Measurements from ENCODE around the gene DNAH6.

DNAH6 gene

GRCh38 chr2:84703831-84704230 is 187.5 kb downstream of the DNAH6 start:
- TF ChIP-seq CTCF (conservative IDR thresholded peaks at IDR 0.05; ENCODE audit: low read length): no peak
- DNase-seq (ENCODE audit: low read depth): no peak
- H3K4me3 ChIP-seq (ENCODE audit: low read length): no peak overlapping the region

GRCh38 chr2:84704505-84705244 is 188.4 kb downstream of the DNAH6 start:
- H3K4me3 ChIP-seq (ENCODE audit: low read length): no peak overlapping the region
- TF ChIP-seq CTCF (conservative IDR thresholded peaks at IDR 0.05; ENCODE audit: low read length): no peak
- peak; percentile 18 for DNase-seq (ENCODE audit: low read depth)

GRCh38 chr2:84705858-84706257 is 189.6 kb downstream of the DNAH6 start:
- TF ChIP-seq CTCF (conservative IDR thresholded peaks at IDR 0.05; ENCODE audit: low read length): no peak

GRCh38 chr2:84708442-84708841 is 192.1 kb downstream of the DNAH6 start:
- no peak for TF ChIP-seq CTCF (conservative IDR thresholded peaks at IDR 0.05; ENCODE audit: low read length)
- DNase-seq (ENCODE audit: low read depth): no peak
- no peak overlapping the region for H3K4me3 ChIP-seq (ENCODE audit: low read length)

More at GRCh38 chr2:84705858-84706257, 189.6 kb downstream of the DNAH6 start:
- H3K4me3 ChIP-seq (ENCODE audit: low read length): no peak overlapping the region
- no peak for DNase-seq (ENCODE audit: low read depth)

GRCh38 chr2:84711651-84712050 is 195.4 kb downstream of the DNAH6 start:
- no peak overlapping the region for H3K4me3 ChIP-seq (ENCODE audit: low read length)
- no peak for DNase-seq (ENCODE audit: low read depth)
- TF ChIP-seq CTCF (conservative IDR thresholded peaks at IDR 0.05; ENCODE audit: low read length): no peak

GRCh38 chr2:84713441-84713840 is 197.1 kb downstream of the DNAH6 start:
- no peak overlapping the region for H3K4me3 ChIP-seq (ENCODE audit: low read length)
- peak; percentile 4 for DNase-seq (ENCODE audit: low read depth)
- no peak for TF ChIP-seq CTCF (conservative IDR thresholded peaks at IDR 0.05; ENCODE audit: low read length)

GRCh38 chr2:84716564-84716963 is 200.3 kb downstream of the DNAH6 start:
- H3K4me3 ChIP-seq (ENCODE audit: low read length): no peak overlapping the region
- TF ChIP-seq CTCF (conservative IDR thresholded peaks at IDR 0.05; ENCODE audit: low read length): no peak
- no peak for DNase-seq (ENCODE audit: low read depth)
